Uterus (tissue), 4 donors: ENCODE measurements around the gene MAB21L4. TPM values are rescaled to one million over a fixed set of nuclear protein-coding genes. Genes with fewer than 3 reads are reported as not detected.

Experiments
- DNase-seq, 2 donors: peaks; one replicate each; pipeline ENCODE4 v3.0.0-alpha.2; 2019 to 2020
- H3K27ac ChIP-seq, 2 donors: fragments of 200-600 bp; sonication (generic); 1 replicate in 1 of 2; 2 replicates in 1 of 2; pipeline ENCODE4 v1.5.1; 2016 to 2018
- H3K27me3 ChIP-seq, 2 donors: fragments of 200-600 bp; sonication (generic); one replicate each; pipeline ENCODE4 v1.5.1; 2018 to 2019; ENCODE audit warnings: control low read depth in 1 of 2
- H3K36me3 ChIP-seq, 2 donors: fragments of 200-600 bp; sonication (generic); one replicate each; pipeline ENCODE4 v1.5.1; 2019; ENCODE audit warnings: control low read depth in 1 of 2
- H3K4me1 ChIP-seq, 2 donors: fragments of 200-600 bp; sonication (generic); one replicate each; pipeline ENCODE4 v1.5.1; 2018 to 2019; ENCODE audit warnings: control low read depth in 1 of 2
- H3K4me3 ChIP-seq, 2 donors: fragments of 200-600 bp; sonication (generic); 1 replicate in 1 of 2; 2 replicates in 1 of 2; pipeline ENCODE4 v1.5.1; 2018 to 2019; ENCODE audit warnings: mild to moderate bottlenecking in 1 of 2
- H3K9me3 ChIP-seq, 2 donors: fragments of 200-600 bp; sonication (generic); one replicate each; pipeline ENCODE4 v1.5.1; 2019; ENCODE audit warnings: control low read depth in 1 of 2
- POLR2A ChIP-seq, 2 donors: fragments of 450-650 bp; IDR thresholded peaks; one replicate each; pipeline ENCODE4 v1.6.1; 2016; ENCODE audit warnings: antibody characterized with exemption in 2 of 2, mild to moderate bottlenecking in 1 of 2, moderate library complexity in 1 of 2
- intact Hi-C: fragments of 100-400 bp; cut with DNase I; formaldehyde crosslinking; loops from one replicate; pipeline ENCODE4 v1.15.1; 2023; ENCODE audit warnings: low total_unique reads
- total RNA-seq, 4 donors: library from RNA; depleted of rRNA in 3 of 4; stranded (reverse); fragments of >200 nt in 3 of 4; gene quantifications; one replicate each; pipeline versions ENCODE4 v1.1.0 to v1.2.4, GENCODE V29; 2014 to 2023
- TF ChIP-seq, protein P1 (sequence below), 4 experiments: fragments of 200-600 bp in 2 of 4; fragments of 450-650 bp in 2 of 4; sonication (generic) in 2 of 4; IDR thresholded peaks; one replicate each; pipeline ENCODE4 v1.5.1; 2016 to 2019; ENCODE audit warnings: antibody characterized with exemption in 4 of 4, mild to moderate bottlenecking in 2 of 4, moderate library complexity in 1 of 4
- donor health status: DM: yes; HTN: yes; CAD: no.

MAB21L4 gene
- total RNA-seq, 4 donors from 2014 or later, result 0.97 TPM; not detected in 3

- Histone ChIP-seq H3K27ac (no peak overlapping the region), H3K27me3 (no peaks in the 10 kb centered on the region), H3K9me3 (no peaks in the 10 kb centered on the region), H3K4me1 (no peaks in the 10 kb centered on the region), H3K36me3 (no peaks in the 10 kb centered on the region), H3K4me3 (no peak overlapping the region)
- no peak for TF ChIP-seq POLR2A (IDR thresholded peaks at IDR 0.05)
- TF ChIP-seq, protein P1, sequence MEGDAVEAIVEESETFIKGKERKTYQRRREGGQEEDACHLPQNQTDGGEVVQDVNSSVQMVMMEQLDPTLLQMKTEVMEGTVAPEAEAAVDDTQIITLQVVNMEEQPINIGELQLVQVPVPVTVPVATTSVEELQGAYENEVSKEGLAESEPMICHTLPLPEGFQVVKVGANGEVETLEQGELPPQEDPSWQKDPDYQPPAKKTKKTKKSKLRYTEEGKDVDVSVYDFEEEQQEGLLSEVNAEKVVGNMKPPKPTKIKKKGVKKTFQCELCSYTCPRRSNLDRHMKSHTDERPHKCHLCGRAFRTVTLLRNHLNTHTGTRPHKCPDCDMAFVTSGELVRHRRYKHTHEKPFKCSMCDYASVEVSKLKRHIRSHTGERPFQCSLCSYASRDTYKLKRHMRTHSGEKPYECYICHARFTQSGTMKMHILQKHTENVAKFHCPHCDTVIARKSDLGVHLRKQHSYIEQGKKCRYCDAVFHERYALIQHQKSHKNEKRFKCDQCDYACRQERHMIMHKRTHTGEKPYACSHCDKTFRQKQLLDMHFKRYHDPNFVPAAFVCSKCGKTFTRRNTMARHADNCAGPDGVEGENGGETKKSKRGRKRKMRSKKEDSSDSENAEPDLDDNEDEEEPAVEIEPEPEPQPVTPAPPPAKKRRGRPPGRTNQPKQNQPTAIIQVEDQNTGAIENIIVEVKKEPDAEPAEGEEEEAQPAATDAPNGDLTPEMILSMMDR (IDR thresholded peaks at IDR 0.05), result no peak
- peak in 1 of 2 donors; percentile 46 for DNase-seq
- intact Hi-C loops, result no loop called here
These were observed 59.0 kb downstream of the MAB21L4 start for GRCh38 chr2:240836781-240837467.

Other genes starting within 250 kb of the MAB21L4 start
- not detected for gene AQP12B, start 213.3 kb downstream of the MAB21L4 start, total RNA-seq
- gene AQP12A, start 204.3 kb downstream of the MAB21L4 start, total RNA-seq, result not detected
- 10 to 100 TPM in 1 of 4 donors, under 1 TPM in 1, not detected in 2; 0.37 to 12.9 TPM for gene KIF1A, start 75.9 kb downstream of the MAB21L4 start, total RNA-seq
- not detected for gene AGXT, start 27.3 kb downstream of the MAB21L4 start, total RNA-seq
- gene CROCC2, start 10.2 kb upstream of the MAB21L4 start, total RNA-seq, result 1 to 10 TPM in 2 of 4 donors, under 1 TPM in 1, not detected in 1; 0.79 to 2.6 (median 1.8) TPM
- gene SNED1, start 102.5 kb upstream of the MAB21L4 start, total RNA-seq, result 10 to 100 TPM; 18.5 to 87.1 (median 21.9) TPM
- gene MTERF4, start 206.1 kb upstream of the MAB21L4 start, total RNA-seq, result 100 to 1,000 TPM in 1 of 4 donors, 10 to 100 TPM in 3; 21.5 to 108 (median 41.3) TPM